Activated naive CD8-positive, alpha-beta T cell treated with anti-CD3 and anti-CD28 coated beads, Interleukin-2, amount 10 ng/mL, durations not matched to agents 7 days and 5 days (primary cell): Measurements from ENCODE around the gene CD226. TPM values are rescaled to one million over a fixed set of nuclear protein-coding genes. Genes with fewer than 3 reads are reported as not detected.
"Not testable (repeated sequence)": the region's sequence is repeated elsewhere in the genome, so short reads cannot be mapped to it uniquely, and the experiment has no call there.

Experiments used
- ATAC-seq: fragments of 150-1000 bp; cut with Tn5 transposase; one replicate; pipeline ENCODE4 v1.10.0; 2021; ENCODE audit warnings: low read depth, moderate library complexity
- POLR2A ChIA-PET: fragments of 350-600 bp; sonication (Branson Sonifier 250); formaldehyde crosslinking; loops from one replicate; lab custom pipeline; 2021; ENCODE audit warnings: antibody characterized with exemption; lab: Charles Lee
- DNase-seq: peaks from one replicate; pipeline ENCODE4 v3.0.0; 2021
- H3K27ac Mint-ChIP-seq: one replicate; pipeline ENCODE4 v1.8.0; 2022; ENCODE audit warnings: mild to moderate bottlenecking, mixed read lengths
- H3K27me3 Mint-ChIP-seq: one replicate; pipeline ENCODE4 v1.8.0; 2022; ENCODE audit warnings: mild to moderate bottlenecking, moderate library complexity, mixed read lengths
- H3K36me3 Mint-ChIP-seq: one replicate; pipeline ENCODE4 v1.8.0; 2021; ENCODE audit warnings: mild to moderate bottlenecking, mixed read lengths
- H3K4me1 Mint-ChIP-seq: one replicate; pipeline ENCODE4 v1.8.0; 2021; ENCODE audit warnings: mixed read lengths
- H3K4me3 Mint-ChIP-seq: one replicate; pipeline ENCODE4 v1.8.0; 2022; ENCODE audit warnings: mild to moderate bottlenecking, moderate library complexity, mixed read lengths
- H3K9me3 Mint-ChIP-seq: one replicate; pipeline ENCODE4 v1.8.0; 2021; ENCODE audit warnings: mixed read lengths
- total RNA-seq, 2 experiments: library from RNA; stranded (reverse); gene quantifications; one replicate each; pipeline ENCODE4 v1.2.3, GENCODE V29; 2021

Gene CD226
- total RNA-seq, 2 experiments from 2014 or later: 46.4 to 50.9 TPM

DNA sequence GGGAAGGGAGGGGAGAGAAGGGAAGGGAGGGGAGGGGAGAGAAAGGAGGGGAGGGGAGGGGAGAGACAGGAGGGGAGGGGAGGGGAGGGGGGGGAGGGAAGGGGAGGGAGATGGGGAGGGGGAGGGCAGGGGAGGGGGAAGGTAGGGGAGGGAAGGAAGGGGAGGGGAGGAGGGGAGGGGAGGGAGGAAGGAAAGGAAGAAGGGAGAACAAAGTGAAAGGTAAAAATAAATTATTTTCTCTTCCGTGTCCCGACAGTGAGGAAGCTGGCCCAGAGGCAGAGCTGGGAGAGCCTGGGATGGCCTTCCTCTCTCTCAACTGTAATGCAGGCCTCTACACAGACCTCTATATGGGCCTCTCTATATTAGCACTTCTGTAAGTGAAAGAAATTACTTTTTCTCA lies 53.2 kb downstream of the CD226 start:
- POLR2A ChIA-PET: no interaction called here
- peaks cover 14% of the 10 kb centered on the region for H3K9me3 Mint-ChIP-seq
- H3K36me3 Mint-ChIP-seq: peaks cover 58% of the 10 kb centered on the region
- peak overlapping the region; percentile 10 for H3K27ac Mint-ChIP-seq
- H3K4me3 Mint-ChIP-seq: no peak overlapping the region
- DNase-seq (no peak), ATAC-seq (no peak)
- no peaks in the 10 kb centered on the region for H3K27me3 Mint-ChIP-seq
- H3K4me1 Mint-ChIP-seq: peaks cover 51% of the 10 kb centered on the region

DNA sequence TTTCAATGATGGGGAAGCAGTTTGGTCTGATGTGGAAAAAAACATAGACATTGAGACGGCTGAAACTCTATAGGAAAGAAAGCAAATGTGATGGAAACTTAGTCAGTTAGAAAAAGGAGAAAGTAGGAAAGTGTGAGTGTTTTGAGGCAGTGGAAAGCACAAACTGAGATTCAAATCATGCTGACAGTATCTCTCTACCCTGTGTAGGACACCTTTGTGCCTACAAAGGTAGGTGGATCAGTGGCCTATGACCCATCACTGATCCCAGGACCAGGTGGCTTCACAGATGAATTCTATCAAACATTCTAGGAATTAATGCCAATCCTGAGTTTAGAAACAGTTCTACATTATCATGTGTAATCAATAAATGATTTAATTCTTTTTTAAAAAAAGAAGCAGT lies 57.1 kb downstream of the CD226 start:
- POLR2A ChIA-PET: no interaction called here
- Mint-ChIP-seq H3K36me3 (peaks cover 65% of the 10 kb centered on the region), H3K4me3 (no peak overlapping the region), H3K4me1 (peaks cover 35% of the 10 kb centered on the region), H3K27me3 (no peaks in the 10 kb centered on the region), H3K27ac (peak overlapping the region; percentile 31), H3K9me3 (peaks cover 15% of the 10 kb centered on the region)
- ATAC-seq (no peak), DNase-seq (no peak)

DNA sequence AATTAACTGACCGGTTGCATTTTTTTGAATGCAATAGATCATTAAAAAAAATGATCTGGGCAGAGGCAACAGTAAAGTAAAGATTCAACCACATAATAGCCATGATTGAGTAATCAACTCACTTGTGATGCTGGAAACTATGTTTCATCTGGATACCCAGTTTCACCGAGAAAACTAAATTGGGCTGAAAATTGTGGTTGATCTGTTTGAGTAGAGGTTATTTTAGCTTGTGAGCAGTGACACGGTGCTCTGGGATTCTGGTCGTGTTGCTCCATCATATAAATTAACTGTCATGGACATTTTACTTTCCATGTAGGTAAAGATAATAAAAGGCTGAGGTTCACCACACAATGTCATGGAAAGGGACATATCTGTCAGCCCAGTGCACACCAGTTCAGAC lies 58.7 kb downstream of the CD226 start:
- Mint-ChIP-seq H3K36me3 (peaks cover 58% of the 10 kb centered on the region), H3K4me3 (no peak overlapping the region), H3K9me3 (peaks cover 13% of the 10 kb centered on the region), H3K4me1 (peaks cover 40% of the 10 kb centered on the region), H3K27ac (peak overlapping the region; percentile 8), H3K27me3 (no peaks in the 10 kb centered on the region)
- POLR2A ChIA-PET: no interaction called here
- DNase-seq (no peak), ATAC-seq (no peak)

GRCh38 chr18:69887256-69887655 lies 60.4 kb downstream of the CD226 start:
- H3K27ac Mint-ChIP-seq: no peak overlapping the region

GRCh38 chr18:69885841-69886531 lies 61.7 kb downstream of the CD226 start:
- peaks cover 41% of the 10 kb centered on the region for H3K36me3 Mint-ChIP-seq
- peaks cover 5% of the 10 kb centered on the region for H3K9me3 Mint-ChIP-seq
- POLR2A ChIA-PET: no interaction called here
- DNase-seq: no peak
- ATAC-seq: peak; percentile 51
- H3K4me3 Mint-ChIP-seq: peak overlapping the region; percentile 23
- no peaks in the 10 kb centered on the region for H3K27me3 Mint-ChIP-seq
- H3K4me1 Mint-ChIP-seq: peaks cover 39% of the 10 kb centered on the region
- H3K27ac Mint-ChIP-seq: peak overlapping the region; percentile 77

More at GRCh38 chr18:69887256-69887655, 60.4 kb downstream of the CD226 start:
- Mint-ChIP-seq H3K36me3 (peaks cover 47% of the 10 kb centered on the region), H3K4me3 (peak overlapping the region; percentile 29), H3K9me3 (peaks cover 11% of the 10 kb centered on the region), H3K4me1 (peaks cover 41% of the 10 kb centered on the region), H3K27me3 (no peaks in the 10 kb centered on the region)
- POLR2A ChIA-PET: no interaction called here
- ATAC-seq (no peak), DNase-seq (no peak)

- Mint-ChIP-seq H3K4me1 (peaks cover 37% of the 10 kb centered on the region), H3K36me3 (peaks cover 38% of the 10 kb centered on the region), H3K9me3 (peaks cover 2% of the 10 kb centered on the region), H3K4me3 (no peak overlapping the region), H3K27ac (peak overlapping the region; percentile 48), H3K27me3 (no peaks in the 10 kb centered on the region)
- ATAC-seq: no peak
- DNase-seq: no peak
- POLR2A ChIA-PET: no interaction called here
Measured at GRCh38 chr18:69885355-69885754, 62.3 kb downstream of the CD226 start.

DNA sequence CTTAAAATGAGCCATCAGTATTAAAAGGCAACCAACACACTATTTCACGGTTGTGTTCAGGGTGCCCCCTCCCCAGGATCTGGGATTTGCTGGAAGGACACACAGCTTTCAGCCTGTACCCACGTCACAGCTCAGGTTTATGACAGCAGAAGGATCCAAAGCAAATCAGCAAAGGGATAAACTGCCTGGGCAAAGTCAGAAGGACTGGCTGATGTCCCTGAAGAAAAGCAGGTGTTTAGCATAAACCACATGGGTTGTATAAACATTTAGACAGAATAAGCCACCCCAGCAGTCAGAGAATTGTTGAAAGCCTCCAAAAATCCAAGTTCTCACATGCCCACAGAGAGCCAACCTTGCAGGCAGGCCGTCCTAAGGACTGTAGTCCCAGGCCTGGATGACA lies 63.9 kb downstream of the CD226 start:
- H3K9me3 Mint-ChIP-seq: peaks cover 6% of the 10 kb centered on the region
- H3K27me3 Mint-ChIP-seq: no peaks in the 10 kb centered on the region
- DNase-seq: no peak
- no peak overlapping the region for H3K4me3 Mint-ChIP-seq
- H3K36me3 Mint-ChIP-seq: peaks cover 43% of the 10 kb centered on the region
- H3K27ac Mint-ChIP-seq: no peak overlapping the region
- no peak for ATAC-seq
- H3K4me1 Mint-ChIP-seq: peaks cover 28% of the 10 kb centered on the region
- POLR2A ChIA-PET: no interaction called here

DNA sequence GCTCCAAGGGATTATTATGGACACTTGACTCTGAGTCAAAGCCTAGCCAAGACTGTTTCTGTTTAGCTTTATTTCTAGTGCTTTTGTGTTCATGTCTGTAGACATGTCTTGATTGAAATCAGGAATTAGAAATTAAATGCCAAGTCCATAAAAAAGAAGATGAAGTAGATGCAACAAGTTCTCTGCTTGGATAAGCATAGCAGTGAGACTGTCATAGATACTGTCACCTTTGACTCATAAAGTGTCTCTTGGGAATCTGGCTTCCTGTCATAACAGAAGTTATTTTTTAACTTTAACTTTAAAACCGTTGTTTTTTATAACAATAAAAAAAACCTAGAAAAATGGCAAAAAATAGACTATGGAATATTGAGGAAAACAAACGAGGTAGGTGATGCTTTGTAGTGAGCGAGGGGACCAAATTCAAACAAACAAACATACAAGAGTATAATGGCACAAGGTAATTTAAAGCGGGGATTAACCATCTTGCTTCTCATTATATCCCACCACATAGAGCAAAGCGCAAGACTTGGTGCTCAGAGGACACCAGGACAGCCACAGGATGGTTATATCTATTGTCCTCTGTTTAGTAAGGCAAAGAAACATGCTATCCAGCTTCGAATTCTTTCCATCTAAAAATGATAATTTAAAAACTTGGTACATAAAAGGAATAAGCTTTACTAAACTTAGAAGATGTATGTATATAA lies 64.6 kb downstream of the CD226 start:
- H3K27ac Mint-ChIP-seq: no peak overlapping the region
- no peak overlapping the region for H3K4me3 Mint-ChIP-seq
- POLR2A ChIA-PET: no interaction called here
- no peak for ATAC-seq
- no peaks in the 10 kb centered on the region for H3K27me3 Mint-ChIP-seq
- peaks cover 7% of the 10 kb centered on the region for H3K9me3 Mint-ChIP-seq
- no peak for DNase-seq
- peaks cover 25% of the 10 kb centered on the region for H3K4me1 Mint-ChIP-seq
- peaks cover 43% of the 10 kb centered on the region for H3K36me3 Mint-ChIP-seq

- peaks cover 46% of the 10 kb centered on the region for H3K36me3 Mint-ChIP-seq
- H3K4me1 Mint-ChIP-seq: peaks cover 14% of the 10 kb centered on the region
- POLR2A ChIA-PET: no interaction called here
- peaks cover 5% of the 10 kb centered on the region for H3K9me3 Mint-ChIP-seq
- no peaks in the 10 kb centered on the region for H3K27me3 Mint-ChIP-seq
- no peak overlapping the region for H3K4me3 Mint-ChIP-seq
- DNase-seq (no peak), ATAC-seq (no peak)
- H3K27ac Mint-ChIP-seq: peak overlapping the region; percentile 40
Measured at GRCh38 chr18:69880083-69880482, 67.6 kb downstream of the CD226 start.

GRCh38 chr18:69879051-69879450 lies 68.6 kb downstream of the CD226 start:
- H3K27me3 Mint-ChIP-seq, ATAC-seq, H3K27ac Mint-ChIP-seq, H3K4me3 Mint-ChIP-seq, POLR2A ChIA-PET, DNase-seq, H3K9me3 Mint-ChIP-seq: not testable (repeated sequence)
- Mint-ChIP-seq H3K36me3 (peaks cover 46% of the 10 kb centered on the region), H3K4me1 (peaks cover 13% of the 10 kb centered on the region)

DNA sequence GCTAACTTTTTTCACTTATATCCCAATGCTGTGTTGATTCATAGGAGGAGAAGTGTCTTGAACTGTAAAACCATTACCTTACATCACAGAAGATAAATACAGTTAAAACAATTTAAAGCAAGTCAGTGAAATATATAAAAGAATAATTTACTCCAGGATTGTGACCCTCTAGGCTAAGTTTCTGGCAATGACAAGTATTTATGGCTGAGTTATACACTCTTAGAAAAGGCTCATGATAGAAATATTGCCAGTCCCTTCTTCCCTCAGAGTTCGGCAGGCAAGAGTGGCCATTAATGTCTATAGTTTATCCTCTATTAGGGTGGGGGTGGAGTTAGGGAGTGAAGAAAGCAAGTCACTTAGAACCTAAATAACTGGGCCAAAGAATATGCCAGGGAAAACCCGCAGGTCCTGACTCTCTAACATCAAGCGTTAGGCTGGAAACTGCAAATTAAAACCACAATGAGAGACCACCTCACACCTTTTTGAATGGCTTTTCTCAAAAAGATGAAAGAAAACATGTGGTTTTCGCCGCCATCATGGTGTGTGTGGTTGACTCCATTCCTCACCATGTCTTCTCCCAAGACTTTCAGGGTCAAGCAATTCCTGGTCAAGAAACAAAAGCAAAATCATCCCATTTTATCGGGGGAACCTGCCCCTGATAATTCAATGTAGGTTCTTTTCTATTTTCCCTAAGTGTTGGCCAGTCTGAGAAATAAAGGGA lies 69.3 kb downstream of the CD226 start:
- DNase-seq (no peak), ATAC-seq (no peak)
- peaks cover 13% of the 10 kb centered on the region for H3K4me1 Mint-ChIP-seq
- POLR2A ChIA-PET: no interaction called here
- no peak overlapping the region for H3K27ac Mint-ChIP-seq
- peaks cover 5% of the 10 kb centered on the region for H3K9me3 Mint-ChIP-seq
- H3K27me3 Mint-ChIP-seq: no peaks in the 10 kb centered on the region
- H3K36me3 Mint-ChIP-seq: peaks cover 46% of the 10 kb centered on the region
- no peak overlapping the region for H3K4me3 Mint-ChIP-seq

GRCh38 chr18:69876490-69876889 lies 71.2 kb downstream of the CD226 start:
- H3K9me3 Mint-ChIP-seq: peaks cover 5% of the 10 kb centered on the region
- ATAC-seq (no peak), DNase-seq (no peak)
- POLR2A ChIA-PET: no interaction called here
- H3K27me3 Mint-ChIP-seq: no peaks in the 10 kb centered on the region
- no peak overlapping the region for H3K27ac Mint-ChIP-seq
- no peak overlapping the region for H3K4me3 Mint-ChIP-seq
- H3K4me1 Mint-ChIP-seq: peaks cover 8% of the 10 kb centered on the region
- peaks cover 52% of the 10 kb centered on the region for H3K36me3 Mint-ChIP-seq

DNA sequence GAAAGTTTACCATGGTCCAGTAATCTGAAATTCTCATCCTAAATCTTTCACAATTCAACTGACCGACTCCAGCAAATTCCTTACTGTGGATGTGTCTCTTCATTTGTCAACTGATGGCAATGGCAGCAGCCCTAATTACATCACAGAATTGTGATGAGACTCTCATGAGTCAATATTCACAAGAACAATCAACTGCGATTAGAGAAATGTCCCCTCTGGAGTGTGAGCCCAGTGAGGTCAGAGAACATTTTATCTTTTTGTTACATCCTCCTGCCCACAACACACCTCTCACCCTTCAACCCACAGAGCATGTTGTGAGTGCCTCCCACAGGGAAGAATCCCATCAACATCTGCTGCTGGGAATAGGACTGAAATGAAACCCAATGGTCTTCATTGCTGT lies 73.6 kb downstream of the CD226 start:
- Mint-ChIP-seq H3K4me1 (peaks cover 8% of the 10 kb centered on the region), H3K4me3 (no peak overlapping the region), H3K9me3 (peaks cover 2% of the 10 kb centered on the region), H3K27me3 (no peaks in the 10 kb centered on the region), H3K36me3 (peaks cover 44% of the 10 kb centered on the region), H3K27ac (peak overlapping the region; percentile 39)
- no peak for DNase-seq
- ATAC-seq: no peak
- POLR2A ChIA-PET: no interaction called here
